ENCODE measurements around the gene ZIC5. TPM values are rescaled to one million over a fixed set of nuclear protein-coding genes. Genes with fewer than 3 reads are reported as not detected.

The ZIC5 gene
- total RNA-seq, 1 donor from 2014 or later: not detected

GRCh38 chr13:99929866-99930265 lies 41.7 kb downstream of the ZIC5 start:
- intact Hi-C loops (cut with micrococcal nuclease): no loop called here
- POLR2A ChIA-PET: no interaction called here
- H3K27me3 Mint-ChIP-seq: peaks cover 11% of the 10 kb centered on the region

GRCh38 chr13:99926014-99926731 lies 45.4 kb downstream of the ZIC5 start:
- H3K27ac Mint-ChIP-seq: no peak overlapping the region
- ChIA-PET POLR2A (no interaction called here), CTCF (no interaction called here)
- peaks cover 3% of the 10 kb centered on the region for H3K9me3 Mint-ChIP-seq
- no peaks in the 10 kb centered on the region for H3K4me1 Mint-ChIP-seq
- H3K36me3 Mint-ChIP-seq (ENCODE audit: low read depth): no peaks in the 10 kb centered on the region
- DNase-seq: no peak
- ATAC-seq (ENCODE audit: low read depth): no peak
- intact Hi-C loops (cut with micrococcal nuclease): no loop called here
- H3K4me3 Mint-ChIP-seq: no peak overlapping the region
- H3K27me3 Mint-ChIP-seq: peaks cover 18% of the 10 kb centered on the region
- TF ChIP-seq CTCF (IDR thresholded peaks at IDR 0.05): no peak

More at GRCh38 chr13:99929866-99930265, 41.7 kb downstream of the ZIC5 start:
- CTCF ChIA-PET: no interaction called here
- TF ChIP-seq CTCF (IDR thresholded peaks at IDR 0.05): no peak
- ATAC-seq (ENCODE audit: low read depth) (no peak), DNase-seq (no peak)
- no peaks in the 10 kb centered on the region for H3K4me1 Mint-ChIP-seq
- H3K27ac Mint-ChIP-seq: no peak overlapping the region
- no peaks in the 10 kb centered on the region for H3K36me3 Mint-ChIP-seq (ENCODE audit: low read depth)
- no peak overlapping the region for H3K4me3 Mint-ChIP-seq
- no peaks in the 10 kb centered on the region for H3K9me3 Mint-ChIP-seq

GRCh38 chr13:99923877-99924582 lies 47.5 kb downstream of the ZIC5 start:
- ATAC-seq (ENCODE audit: low read depth) (no peak), DNase-seq (no peak)
- CTCF ChIA-PET: no interaction called here
- intact Hi-C loops (cut with micrococcal nuclease): no loop called here
- Mint-ChIP-seq H3K27me3 (peaks cover 17% of the 10 kb centered on the region), H3K4me3 (no peak overlapping the region), H3K4me1 (no peaks in the 10 kb centered on the region), H3K27ac (no peak overlapping the region), H3K36me3 (ENCODE audit: low read depth) (no peaks in the 10 kb centered on the region), H3K9me3 (peaks cover 3% of the 10 kb centered on the region)
- POLR2A ChIA-PET: no interaction called here
- TF ChIP-seq CTCF (IDR thresholded peaks at IDR 0.05): no peak

GRCh38 chr13:99922631-99923404 lies 48.7 kb downstream of the ZIC5 start:
- Mint-ChIP-seq H3K27me3 (peaks cover 22% of the 10 kb centered on the region), H3K27ac (no peak overlapping the region), H3K4me1 (no peaks in the 10 kb centered on the region), H3K4me3 (no peak overlapping the region), H3K9me3 (peaks cover 3% of the 10 kb centered on the region), H3K36me3 (ENCODE audit: low read depth) (no peaks in the 10 kb centered on the region)
- ChIA-PET CTCF (no interaction called here), POLR2A (no interaction called here)
- TF ChIP-seq CTCF (IDR thresholded peaks at IDR 0.05): no peak
- intact Hi-C loops (cut with micrococcal nuclease): no loop called here
- DNase-seq (no peak), ATAC-seq (ENCODE audit: low read depth) (no peak)

GRCh38 chr13:99919132-99919531 lies 52.4 kb downstream of the ZIC5 start:
- ATAC-seq (ENCODE audit: low read depth): no peak
- Mint-ChIP-seq H3K9me3 (peaks cover 2% of the 10 kb centered on the region), H3K36me3 (ENCODE audit: low read depth) (no peaks in the 10 kb centered on the region), H3K27me3 (peaks cover 26% of the 10 kb centered on the region), H3K4me1 (peaks cover 1% of the 10 kb centered on the region), H3K4me3 (no peak overlapping the region), H3K27ac (no peak overlapping the region)
- no peak for TF ChIP-seq CTCF (IDR thresholded peaks at IDR 0.05)
- intact Hi-C loops (cut with micrococcal nuclease): no loop called here
- ChIA-PET CTCF (interaction anchor here (1.4 kb wide), 1 partner anchor 596 kb away, joined by 3 read pairs; no protein-coding TSS in a partner anchor), POLR2A (no interaction called here)
- DNase-seq: no peak

All from activated B cell treated with CpG ODN at 0.5 μM for 24 hours (primary cell).